ENCODE results near the gene ATG14.
"Not testable (repeated sequence)": the region's sequence is repeated elsewhere in the genome, so short reads cannot be mapped to it uniquely, and the experiment has no call there.

ATG14 gene, protein sequence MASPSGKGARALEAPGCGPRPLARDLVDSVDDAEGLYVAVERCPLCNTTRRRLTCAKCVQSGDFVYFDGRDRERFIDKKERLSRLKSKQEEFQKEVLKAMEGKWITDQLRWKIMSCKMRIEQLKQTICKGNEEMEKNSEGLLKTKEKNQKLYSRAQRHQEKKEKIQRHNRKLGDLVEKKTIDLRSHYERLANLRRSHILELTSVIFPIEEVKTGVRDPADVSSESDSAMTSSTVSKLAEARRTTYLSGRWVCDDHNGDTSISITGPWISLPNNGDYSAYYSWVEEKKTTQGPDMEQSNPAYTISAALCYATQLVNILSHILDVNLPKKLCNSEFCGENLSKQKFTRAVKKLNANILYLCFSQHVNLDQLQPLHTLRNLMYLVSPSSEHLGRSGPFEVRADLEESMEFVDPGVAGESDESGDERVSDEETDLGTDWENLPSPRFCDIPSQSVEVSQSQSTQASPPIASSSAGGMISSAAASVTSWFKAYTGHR

DNA sequence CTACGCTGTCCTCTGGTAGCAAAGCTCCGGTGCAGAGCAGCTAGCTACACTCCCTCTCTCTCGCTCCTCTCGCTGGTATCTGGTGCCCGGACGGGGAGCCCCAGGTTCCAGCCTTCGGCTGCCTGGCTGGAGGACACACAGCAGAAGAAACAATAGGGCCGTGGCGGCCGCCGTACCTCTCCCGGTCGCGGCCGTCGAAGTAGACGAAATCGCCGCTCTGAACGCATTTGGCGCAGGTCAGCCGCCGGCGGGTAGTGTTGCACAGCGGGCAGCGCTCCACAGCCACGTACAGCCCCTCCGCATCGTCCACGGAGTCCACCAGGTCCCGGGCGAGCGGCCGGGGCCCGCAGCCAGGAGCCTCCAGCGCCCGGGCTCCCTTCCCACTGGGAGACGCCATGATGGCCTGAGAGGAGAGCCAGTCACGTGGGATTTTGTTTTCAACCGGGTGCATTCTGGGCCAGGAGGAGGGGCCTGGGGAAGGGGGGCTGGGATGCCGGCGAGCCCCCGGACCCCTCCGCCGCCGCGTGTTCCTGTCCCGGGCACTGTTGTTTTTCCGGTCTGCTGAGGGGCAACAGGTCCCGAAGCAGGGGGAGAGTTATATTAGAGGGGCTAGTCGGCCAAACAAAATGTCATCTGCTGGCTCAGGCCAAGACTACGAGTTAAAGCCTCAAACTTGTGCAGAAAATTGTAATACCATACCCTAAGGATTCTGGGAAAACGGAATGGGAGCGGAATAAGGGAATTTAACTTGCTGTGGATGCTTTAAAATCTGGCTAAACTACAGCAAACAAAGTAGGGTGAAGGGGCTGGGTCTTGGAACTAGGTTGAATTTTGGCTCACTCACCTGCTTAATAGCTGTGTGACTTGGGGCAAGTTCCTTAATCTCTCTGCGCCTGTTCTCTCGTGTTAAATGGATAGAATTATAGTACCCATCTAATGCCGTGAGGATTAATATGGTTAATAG lies at the start of gene ATG14:
TSS of gene ATG14 (minus strand) at position 405 of the 964 bp plus-strand sequence. CDS start at position 397, 8 bp downstream.
- peak; percentile 14 for DNase-seq

GRCh38 chr14:55458800-55459515 lies 47.3 kb upstream of the ATG14 start:
- no peak for DNase-seq

- no peak for DNase-seq
These were observed 45.9 kb upstream of the ATG14 start for GRCh38 chr14:55457496-55457895.

GRCh38 chr14:55456411-55456810 lies 44.8 kb upstream of the ATG14 start:
- not testable (repeated sequence) for DNase-seq

GRCh38 chr14:55454264-55455002 lies 42.8 kb upstream of the ATG14 start:
- peak; percentile 83 for DNase-seq

- no peak for DNase-seq
These were observed 40.3 kb upstream of the ATG14 start for GRCh38 chr14:55451950-55452349.

GRCh38 chr14:55451398-55451797 lies 39.8 kb upstream of the ATG14 start:
- no peak for DNase-seq

DNA sequence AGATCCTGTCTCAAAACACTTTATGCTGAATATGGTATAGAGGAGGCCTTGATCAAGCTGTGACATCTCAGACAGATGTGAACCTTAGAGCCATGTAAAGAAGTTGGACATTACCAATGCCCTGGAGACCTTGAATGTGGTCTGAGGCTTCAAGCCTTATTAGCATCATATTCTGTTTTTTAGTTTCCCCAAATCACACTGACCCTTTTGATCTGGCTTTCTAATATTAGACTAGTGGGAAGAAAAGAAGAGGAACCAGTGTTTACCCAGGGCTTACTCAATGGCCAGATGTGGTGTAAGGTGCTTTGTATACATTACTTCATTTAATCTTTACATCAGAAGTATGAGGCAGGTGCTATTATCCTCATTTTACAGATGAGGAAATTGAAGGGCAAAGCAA lies 39.4 kb upstream of the ATG14 start:
- no peak for DNase-seq

DNA sequence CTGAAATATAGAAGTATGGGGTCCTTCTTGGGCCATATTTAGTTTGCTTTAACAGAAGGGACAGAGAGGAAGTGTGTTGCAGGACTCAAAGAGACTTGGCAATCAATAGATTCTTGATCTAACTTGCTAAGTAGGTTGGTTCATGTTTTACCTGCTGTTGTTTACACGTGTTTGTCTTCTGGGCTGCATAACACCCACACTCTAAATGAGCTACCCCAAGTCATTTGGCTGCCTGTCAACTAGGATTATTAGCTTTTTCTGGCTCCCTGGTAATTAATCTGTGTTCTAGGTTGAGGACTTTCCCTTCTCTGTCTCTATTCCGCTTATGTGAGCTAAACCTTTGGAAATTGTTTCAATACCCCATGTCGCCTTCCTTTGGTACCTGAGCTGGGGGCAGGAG lies 38.9 kb upstream of the ATG14 start:
- DNase-seq, result no peak

DNA sequence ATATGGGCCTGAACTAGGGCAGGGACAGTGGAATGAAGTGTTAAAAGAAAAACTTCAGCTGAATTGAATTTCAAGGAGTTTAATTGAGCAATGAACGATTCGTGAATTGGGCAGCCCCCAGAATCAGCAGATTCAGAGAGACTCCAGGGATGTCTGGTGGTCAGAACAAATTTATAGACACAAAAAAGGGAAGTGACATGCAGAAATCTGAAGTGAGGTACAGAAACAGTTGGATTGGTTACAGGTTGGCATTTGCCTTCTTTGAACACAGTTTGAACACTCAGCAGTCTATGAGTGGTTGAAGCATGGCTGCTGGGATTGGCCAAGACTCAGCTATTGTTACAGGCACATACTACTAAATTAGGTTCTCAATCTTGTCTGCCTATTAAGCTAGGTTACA lies 38.5 kb upstream of the ATG14 start:
- DNase-seq, result no peak

GRCh38 chr14:55449116-55449515 lies 37.5 kb upstream of the ATG14 start:
- no peak for DNase-seq

DNA sequence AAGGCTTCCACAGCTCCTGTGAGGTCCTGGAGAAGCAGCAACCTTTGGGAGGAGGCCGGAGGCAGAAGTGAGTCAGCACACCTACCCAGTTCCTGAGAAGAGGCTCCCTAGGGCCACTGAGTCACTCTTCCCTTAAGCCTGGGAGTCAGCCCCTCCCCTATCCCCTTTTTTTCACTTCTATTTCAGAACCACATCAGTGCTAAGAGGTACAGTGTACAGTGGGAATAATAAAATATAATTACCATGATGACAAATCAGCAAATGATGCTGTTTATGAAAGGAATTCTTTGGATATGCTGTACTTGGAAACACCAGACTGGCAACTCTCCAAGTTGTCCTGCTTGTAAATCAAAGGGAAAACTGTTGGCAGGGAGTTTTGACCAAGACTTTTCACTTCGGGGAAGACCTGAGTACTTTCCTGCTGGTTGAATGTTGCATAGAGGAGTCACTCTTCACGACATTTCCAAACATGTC lies 36.5 kb upstream of the ATG14 start:
- DNase-seq, result no peak

DNA sequence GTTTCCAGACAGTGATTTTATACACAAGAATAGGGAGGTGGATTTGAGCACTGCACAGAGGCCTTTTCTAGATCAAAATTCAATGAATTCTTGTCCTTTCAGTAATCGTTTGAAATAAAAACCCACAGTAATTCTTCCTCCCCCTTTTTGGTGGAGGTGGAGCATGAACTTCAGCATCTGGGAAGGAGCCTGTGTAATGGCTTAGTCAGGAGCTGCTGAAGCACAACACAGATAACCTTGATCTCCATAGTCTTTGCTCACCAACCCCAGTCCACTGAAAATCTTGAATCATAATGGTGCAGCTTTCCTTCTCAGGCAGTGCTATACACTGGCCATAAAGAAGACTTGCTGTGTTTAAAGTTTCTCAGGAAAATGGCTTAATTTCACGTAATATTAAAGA lies 35.2 kb upstream of the ATG14 start:
- DNase-seq, result no peak

GRCh38 chr14:55446127-55446736 lies 34.6 kb upstream of the ATG14 start:
- peak; percentile 50 for DNase-seq

- DNase-seq, result no peak
These were observed 29.7 kb upstream of the ATG14 start for GRCh38 chr14:55441286-55441685.

GRCh38 chr14:55440385-55440784 lies 28.8 kb upstream of the ATG14 start, which contains the start of gene TBPL2:
Gene TBPL2 (minus strand): TSS chr14:55440616. CDS start chr14:55440449, 167 bp downstream.
- DNase-seq, result no peak

DNA sequence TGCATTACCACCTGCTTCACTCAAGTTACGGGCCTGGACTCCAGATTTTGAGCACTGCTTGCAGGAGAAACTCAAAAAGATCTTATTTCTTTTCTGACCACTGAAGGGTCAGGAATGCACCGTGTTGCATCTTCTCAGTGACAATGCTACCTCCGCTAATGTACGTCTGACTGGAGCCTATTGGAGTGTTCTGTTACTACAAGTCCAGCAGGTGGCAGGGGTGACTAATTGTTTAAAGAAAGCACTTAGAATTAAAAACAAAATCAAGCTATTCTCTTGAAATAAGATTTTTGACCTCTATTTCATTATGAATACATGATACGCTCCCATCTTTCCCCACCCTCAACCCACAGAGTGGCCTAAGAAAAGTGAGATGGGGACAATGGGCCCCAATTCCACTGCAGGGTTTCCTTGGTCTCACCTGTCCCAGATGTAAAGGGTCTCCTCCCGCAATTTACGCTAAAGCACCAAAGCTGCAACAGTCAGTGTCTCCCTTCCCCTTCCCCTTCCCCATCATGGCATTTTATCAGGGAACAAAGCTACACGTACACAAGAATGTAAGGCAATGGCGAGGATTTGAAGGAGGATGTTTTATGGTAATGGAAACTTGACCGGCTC lies 26.5 kb upstream of the ATG14 start:
- DNase-seq, result no peak

GRCh38 chr14:55436931-55437330 lies 25.3 kb upstream of the ATG14 start:
- no peak for DNase-seq

- no peak for DNase-seq
These were observed 24.9 kb upstream of the ATG14 start for GRCh38 chr14:55436519-55436918.

DNA sequence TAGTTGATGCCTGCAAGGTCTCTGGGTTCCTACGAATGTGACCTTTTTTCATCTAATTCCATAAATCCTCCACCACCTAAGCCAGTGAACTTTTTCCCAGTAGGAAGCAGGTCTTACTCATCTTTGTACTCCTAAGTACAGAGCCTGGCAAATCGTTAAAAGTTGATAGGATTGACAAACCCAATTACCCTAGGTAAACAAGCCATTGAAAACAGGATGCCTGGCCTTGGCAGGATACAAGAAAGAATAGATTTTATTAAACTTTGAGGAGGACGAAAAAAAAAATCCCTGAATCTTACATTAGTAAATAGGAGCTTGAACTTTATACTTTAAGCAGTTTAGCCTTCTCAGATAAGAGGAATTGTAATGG lies 23.2 kb upstream of the ATG14 start:
- DNase-seq, result no peak
